ENCODE data around the gene TBX4.
A peak's percentile ranks its signal among the peaks of the same experiment; 100 is the strongest.

TBX4 gene

DNA sequence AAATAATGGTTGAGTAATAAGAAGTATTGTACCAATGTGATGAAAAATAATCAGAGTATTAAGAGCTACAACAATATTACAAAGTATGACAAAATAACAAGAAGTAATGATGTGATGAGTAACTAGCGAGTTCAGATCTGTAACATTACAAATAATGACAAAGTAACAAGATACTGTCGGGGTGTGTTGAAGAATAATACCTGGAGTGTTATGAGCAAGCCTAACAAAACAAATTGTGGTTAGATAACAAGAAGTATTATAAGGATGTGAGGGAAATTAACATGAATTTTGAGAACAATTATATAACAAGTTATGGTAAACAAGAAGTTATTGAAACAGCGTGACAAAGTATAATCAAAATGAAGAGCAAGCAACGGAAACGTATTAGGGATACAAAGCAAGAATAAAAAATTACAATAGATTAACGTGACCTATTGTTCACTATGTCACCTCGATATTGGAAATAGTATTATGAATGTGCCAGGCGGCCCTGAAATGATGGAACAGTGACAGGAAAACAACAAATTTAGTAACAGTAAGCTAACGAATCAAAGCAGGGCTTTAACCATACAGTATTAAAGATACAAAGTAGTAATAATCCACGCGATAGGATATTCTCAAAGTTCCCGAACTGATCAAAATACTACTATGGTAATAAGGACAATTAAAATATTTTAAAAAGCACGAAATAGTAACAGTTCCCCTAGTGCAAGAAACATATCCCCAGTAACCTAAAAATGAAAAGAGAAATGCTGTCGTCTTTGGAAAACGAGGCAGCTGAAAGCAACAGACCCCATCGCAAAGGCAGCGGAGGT is 1.6 kb downstream of the TBX4 start:
- Histone ChIP-seq H3K36me3 (ENCODE audit: control insufficient read depth, insufficient read depth, low read length) (no peaks in the 10 kb centered on the region), H3K9ac (ENCODE audit: low read depth, low read length) (no peak overlapping the region), H3K9me3 (ENCODE audit: control insufficient read depth, insufficient read depth, low read length) (no peaks in the 10 kb centered on the region), H3K27me3 (ENCODE audit: control insufficient read depth, insufficient read depth, low read length) (peaks cover 98% of the 10 kb centered on the region), H3K4me3 (ENCODE audit: low read depth, low read length) (peak overlapping the region; percentile 22), H3K4me1 (ENCODE audit: control insufficient read depth, insufficient read depth, low read length) (peaks cover 8% of the 10 kb centered on the region)

DNA sequence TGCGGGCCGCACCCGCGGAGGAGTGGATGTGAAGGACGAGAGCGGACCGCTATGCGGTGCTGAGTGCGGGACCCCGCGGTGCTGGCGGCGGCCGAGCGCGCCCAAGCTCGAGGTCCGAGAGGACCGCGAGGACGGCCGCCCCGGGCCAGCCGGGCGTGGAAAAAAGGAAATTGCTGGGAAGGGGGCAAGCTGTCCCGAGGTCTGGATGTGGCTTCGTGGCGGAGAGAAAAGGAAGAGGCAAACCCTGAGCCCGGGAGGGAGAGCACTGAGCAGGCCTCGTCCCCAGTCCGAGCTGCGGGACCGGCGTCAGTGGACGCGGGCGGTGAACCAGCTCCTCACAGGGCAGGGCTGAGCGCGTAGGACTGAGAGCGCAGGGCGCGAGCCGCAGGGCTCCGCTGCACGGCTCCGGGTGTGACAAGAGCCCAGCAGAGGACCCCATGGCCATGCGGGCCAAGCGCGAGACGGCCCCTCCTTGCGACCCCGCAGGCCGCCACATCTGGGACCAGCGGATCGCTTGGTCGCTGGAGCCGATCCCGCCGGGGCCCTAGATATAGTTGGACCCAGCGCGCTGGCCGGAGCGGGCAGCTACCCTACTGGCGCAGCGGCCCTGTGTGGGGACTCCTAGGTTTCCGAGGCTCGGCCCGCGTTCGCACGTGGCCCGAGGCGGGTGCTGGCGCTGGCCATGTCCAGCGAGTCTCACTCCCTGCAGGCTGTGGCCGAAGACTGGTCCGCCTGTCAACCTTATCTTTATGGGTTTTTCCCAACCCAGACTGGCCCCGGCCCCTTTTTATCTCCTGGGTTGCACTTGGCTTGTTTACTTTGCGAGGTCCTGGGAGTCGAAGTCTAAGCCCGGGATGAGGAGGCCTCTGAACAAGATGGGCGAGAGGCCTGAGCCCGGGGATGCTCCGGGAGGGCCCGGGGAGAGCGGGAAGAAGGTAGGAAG is 2.4 kb downstream of the TBX4 start:
- Histone ChIP-seq H3K4me1 (ENCODE audit: control insufficient read depth, insufficient read depth, low read length) (peaks cover 8% of the 10 kb centered on the region), H3K36me3 (ENCODE audit: control insufficient read depth, insufficient read depth, low read length) (no peaks in the 10 kb centered on the region), H3K9me3 (ENCODE audit: control insufficient read depth, insufficient read depth, low read length) (no peaks in the 10 kb centered on the region), H3K27me3 (ENCODE audit: control insufficient read depth, insufficient read depth, low read length) (peaks cover 98% of the 10 kb centered on the region), H3K4me3 (ENCODE audit: low read depth, low read length) (peak overlapping the region; percentile 32), H3K9ac (ENCODE audit: low read depth, low read length) (no peak overlapping the region)

DNA sequence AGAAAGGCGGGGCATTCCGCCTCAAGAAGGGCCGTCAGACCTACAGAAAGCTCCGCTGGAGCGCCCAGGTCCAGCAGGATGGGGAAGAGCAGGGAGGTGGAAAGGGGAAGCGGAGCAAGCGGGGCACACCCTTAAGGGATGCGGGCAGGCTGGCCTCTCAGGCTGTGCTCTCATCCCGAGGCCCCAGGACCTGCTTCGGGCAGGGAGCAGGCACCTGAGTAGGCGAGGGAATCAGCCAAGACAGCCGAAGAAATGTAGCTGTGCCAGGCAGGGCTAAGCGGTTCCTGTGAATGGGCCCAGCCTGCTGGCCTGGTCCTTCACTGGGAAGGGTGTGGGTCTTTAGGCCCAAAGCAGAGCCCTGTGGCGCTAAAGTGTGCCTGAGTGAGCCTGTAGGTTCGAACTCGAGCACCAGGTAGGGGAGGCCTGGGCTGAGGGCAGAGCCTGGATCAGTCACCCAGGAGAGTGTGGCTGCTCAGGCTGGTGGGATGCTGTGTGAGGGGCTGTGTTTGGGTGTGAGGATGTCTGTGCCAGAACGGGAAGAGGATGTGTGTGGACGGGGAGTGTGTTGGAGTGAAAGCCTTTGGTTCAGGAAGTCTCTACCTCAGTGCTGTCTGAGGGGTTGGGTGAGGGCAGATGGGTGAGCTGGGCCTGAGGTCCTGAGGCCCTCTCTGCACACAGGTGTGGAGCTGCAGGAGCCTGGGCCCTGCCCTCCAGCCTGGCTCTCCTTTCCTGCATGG is 3.3 kb downstream of the TBX4 start:
- Histone ChIP-seq H3K4me1 (ENCODE audit: control insufficient read depth, insufficient read depth, low read length) (peaks cover 8% of the 10 kb centered on the region), H3K4me3 (ENCODE audit: low read depth, low read length) (peak overlapping the region; percentile 32), H3K36me3 (ENCODE audit: control insufficient read depth, insufficient read depth, low read length) (no peaks in the 10 kb centered on the region), H3K27me3 (ENCODE audit: control insufficient read depth, insufficient read depth, low read length) (peaks cover 98% of the 10 kb centered on the region), H3K9ac (ENCODE audit: low read depth, low read length) (no peak overlapping the region), H3K9me3 (ENCODE audit: control insufficient read depth, insufficient read depth, low read length) (no peaks in the 10 kb centered on the region)

DNA sequence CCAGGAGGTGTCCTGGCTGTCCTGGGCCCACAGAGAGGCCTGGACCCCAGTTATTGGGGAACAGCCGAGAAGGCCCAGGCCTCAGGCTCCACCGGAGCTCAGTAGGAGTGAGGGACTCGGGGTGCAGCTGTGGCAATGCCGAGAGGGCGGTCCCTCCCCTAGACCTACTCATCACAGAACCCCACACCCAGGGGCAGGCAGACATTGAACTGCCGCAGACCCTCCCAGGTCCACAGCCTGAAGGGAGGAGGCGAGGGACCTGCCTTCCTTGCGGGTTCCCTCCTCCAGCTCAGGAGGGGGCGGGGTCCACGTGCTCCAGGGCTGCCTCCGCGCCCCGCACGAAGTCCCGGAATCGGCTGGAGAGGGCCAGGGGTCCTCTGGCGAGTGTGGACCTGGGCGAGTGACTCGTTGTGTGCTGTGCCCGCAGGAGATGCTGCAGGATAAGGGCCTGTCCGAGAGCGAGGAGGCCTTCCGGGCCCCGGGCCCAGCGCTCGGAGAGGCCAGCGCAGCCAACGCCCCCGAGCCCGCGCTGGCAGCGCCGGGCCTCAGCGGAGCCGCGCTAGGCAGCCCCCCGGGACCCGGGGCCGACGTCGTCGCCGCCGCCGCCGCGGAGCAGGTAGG is 3.9 kb downstream of the TBX4 start:
- H3K4me3 ChIP-seq (ENCODE audit: low read depth, low read length): peak overlapping the region; percentile 32
- H3K27me3 ChIP-seq (ENCODE audit: control insufficient read depth, insufficient read depth, low read length): peaks cover 98% of the 10 kb centered on the region
- peaks cover 8% of the 10 kb centered on the region for H3K4me1 ChIP-seq (ENCODE audit: control insufficient read depth, insufficient read depth, low read length)
- no peak overlapping the region for H3K9ac ChIP-seq (ENCODE audit: low read depth, low read length)
- H3K36me3 ChIP-seq (ENCODE audit: control insufficient read depth, insufficient read depth, low read length): no peaks in the 10 kb centered on the region
- H3K9me3 ChIP-seq (ENCODE audit: control insufficient read depth, insufficient read depth, low read length): no peaks in the 10 kb centered on the region

DNA sequence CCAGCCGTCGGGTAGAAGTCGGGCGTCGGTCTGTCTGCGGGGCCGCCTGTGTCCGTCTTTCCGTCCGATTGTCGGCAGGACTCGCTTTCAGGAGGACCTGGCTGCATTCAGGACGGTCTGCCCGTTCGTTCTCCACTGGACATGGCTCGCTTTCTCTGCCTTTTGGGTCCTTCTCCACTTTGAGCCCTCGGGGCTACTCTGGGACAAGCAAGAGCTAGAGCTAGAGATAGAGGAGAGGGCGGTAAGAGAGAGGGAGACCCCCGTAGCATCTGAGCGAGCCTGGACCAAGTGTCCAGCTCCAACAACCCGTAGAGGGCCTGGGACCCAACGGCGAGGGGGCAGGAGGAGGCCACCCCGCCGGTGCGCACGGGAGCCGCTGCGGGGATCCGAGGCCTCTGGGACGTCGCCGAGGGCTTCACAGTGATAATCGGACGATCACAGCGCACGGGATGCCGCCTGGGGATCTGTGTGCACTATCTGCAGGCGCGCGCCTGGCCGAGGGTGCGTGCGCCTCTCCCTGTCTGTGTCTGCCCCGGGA is 4.5 kb downstream of the TBX4 start:
- H3K9ac ChIP-seq (ENCODE audit: low read depth, low read length): no peak overlapping the region
- H3K36me3 ChIP-seq (ENCODE audit: control insufficient read depth, insufficient read depth, low read length): no peaks in the 10 kb centered on the region
- H3K9me3 ChIP-seq (ENCODE audit: control insufficient read depth, insufficient read depth, low read length): no peaks in the 10 kb centered on the region
- H3K4me3 ChIP-seq (ENCODE audit: low read depth, low read length): peak overlapping the region; percentile 37
- peaks cover 98% of the 10 kb centered on the region for H3K27me3 ChIP-seq (ENCODE audit: control insufficient read depth, insufficient read depth, low read length)
- peaks cover 8% of the 10 kb centered on the region for H3K4me1 ChIP-seq (ENCODE audit: control insufficient read depth, insufficient read depth, low read length)

DNA sequence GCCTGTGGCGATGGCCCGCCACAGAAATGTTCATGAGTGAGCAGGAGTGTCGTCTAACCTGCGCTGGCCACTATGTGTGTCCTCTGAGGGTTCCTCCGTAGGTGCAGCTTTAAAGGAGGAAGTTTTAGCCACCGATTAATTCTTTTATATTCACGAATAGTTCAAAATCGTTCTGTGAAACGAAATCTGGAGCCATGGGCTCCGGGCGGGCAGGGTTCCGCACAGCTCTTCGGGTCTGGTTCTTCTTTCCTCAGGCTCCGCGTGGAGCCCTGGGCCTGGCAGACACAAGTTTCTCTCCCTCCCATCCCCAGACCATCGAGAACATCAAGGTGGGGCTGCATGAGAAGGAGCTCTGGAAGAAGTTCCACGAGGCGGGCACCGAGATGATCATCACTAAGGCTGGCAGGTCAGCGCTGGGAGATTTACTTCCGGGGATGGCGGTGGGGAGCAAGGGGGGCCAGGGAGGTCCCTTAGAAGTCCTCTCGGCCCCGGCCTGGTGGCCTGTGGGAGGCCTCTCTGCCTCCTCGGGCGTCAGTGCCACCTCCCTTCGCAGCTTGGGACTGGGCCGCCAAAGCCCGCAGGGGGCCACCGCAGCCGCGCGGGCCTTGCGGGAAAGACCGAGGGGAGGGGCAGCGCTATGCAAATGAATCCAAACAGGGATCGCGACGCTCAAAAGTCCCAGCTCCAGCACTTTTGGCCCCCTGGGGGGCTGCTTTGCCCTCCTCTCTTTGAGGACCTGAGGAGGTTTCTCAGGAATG is 5.2 kb downstream of the TBX4 start:
- H3K27me3 ChIP-seq (ENCODE audit: control insufficient read depth, insufficient read depth, low read length): peaks cover 100% of the 10 kb centered on the region
- H3K36me3 ChIP-seq (ENCODE audit: control insufficient read depth, insufficient read depth, low read length): no peaks in the 10 kb centered on the region
- H3K9ac ChIP-seq (ENCODE audit: low read depth, low read length): no peak overlapping the region
- peaks cover 8% of the 10 kb centered on the region for H3K4me1 ChIP-seq (ENCODE audit: control insufficient read depth, insufficient read depth, low read length)
- no peaks in the 10 kb centered on the region for H3K9me3 ChIP-seq (ENCODE audit: control insufficient read depth, insufficient read depth, low read length)
- H3K4me3 ChIP-seq (ENCODE audit: low read depth, low read length): peak overlapping the region; percentile 37

DNA sequence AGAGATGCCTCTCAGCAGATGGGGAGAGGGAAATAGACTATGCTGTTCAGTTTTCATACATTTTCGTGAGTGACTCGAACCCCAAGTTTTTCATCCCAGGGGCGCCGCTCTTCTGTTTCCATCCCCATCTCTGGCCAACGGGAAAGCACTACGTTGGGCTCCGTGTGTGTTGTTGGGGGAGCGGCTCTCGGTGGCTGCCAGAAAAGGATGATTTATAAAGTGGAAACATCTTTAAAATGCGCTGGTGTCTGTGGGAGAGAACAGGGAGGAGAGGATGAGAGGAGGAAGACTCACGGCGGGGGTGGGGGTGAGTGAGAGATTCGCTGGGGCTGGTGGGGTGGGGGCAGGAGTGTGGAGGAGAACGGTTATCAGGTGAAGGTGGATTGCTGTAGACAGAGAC is 5.8 kb downstream of the TBX4 start:
- Histone ChIP-seq H3K4me3 (ENCODE audit: low read depth, low read length) (peak overlapping the region; percentile 37), H3K27me3 (ENCODE audit: control insufficient read depth, insufficient read depth, low read length) (peaks cover 100% of the 10 kb centered on the region), H3K9me3 (ENCODE audit: control insufficient read depth, insufficient read depth, low read length) (no peaks in the 10 kb centered on the region), H3K9ac (ENCODE audit: low read depth, low read length) (no peak overlapping the region), H3K4me1 (ENCODE audit: control insufficient read depth, insufficient read depth, low read length) (peaks cover 6% of the 10 kb centered on the region), H3K36me3 (ENCODE audit: control insufficient read depth, insufficient read depth, low read length) (no peaks in the 10 kb centered on the region)

DNA sequence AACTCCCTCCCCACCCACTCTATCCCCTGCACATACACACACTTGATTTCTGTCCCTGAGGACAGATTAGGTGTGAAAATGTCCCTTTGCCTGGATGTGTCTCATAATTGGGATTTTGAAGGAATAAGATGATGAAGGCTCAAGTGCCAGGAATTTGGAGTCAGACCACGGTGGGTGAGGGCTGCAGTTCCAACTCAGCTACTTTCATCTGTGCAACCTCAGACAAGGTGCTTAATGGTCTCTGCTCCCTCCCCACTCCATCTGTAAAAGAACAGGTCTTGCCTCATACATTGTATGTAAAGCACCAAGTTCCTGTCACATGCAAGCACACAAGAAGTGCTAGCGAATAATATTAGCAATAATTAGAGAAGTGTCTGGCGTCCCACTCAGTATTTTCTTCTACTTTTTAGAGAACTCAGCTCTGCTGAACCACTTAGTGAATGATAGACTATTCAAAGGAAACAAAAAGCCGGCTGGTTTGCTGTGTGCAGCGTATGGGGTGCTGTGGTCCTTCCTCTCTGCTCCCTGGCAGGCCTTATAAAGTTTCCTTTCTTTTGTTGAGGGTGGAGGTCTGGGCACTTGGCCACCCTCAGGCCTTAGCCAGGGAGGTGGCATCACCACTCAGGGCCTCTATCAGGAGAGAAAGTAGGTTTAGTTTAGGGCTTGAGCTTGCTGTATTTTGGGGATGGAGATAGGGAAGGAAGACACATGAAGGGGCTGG is 6.4 kb downstream of the TBX4 start:
- Histone ChIP-seq H3K9ac (ENCODE audit: low read depth, low read length) (no peak overlapping the region), H3K9me3 (ENCODE audit: control insufficient read depth, insufficient read depth, low read length) (no peaks in the 10 kb centered on the region), H3K27me3 (ENCODE audit: control insufficient read depth, insufficient read depth, low read length) (peaks cover 100% of the 10 kb centered on the region), H3K36me3 (ENCODE audit: control insufficient read depth, insufficient read depth, low read length) (no peaks in the 10 kb centered on the region), H3K4me3 (ENCODE audit: low read depth, low read length) (peak overlapping the region; percentile 37), H3K4me1 (ENCODE audit: control insufficient read depth, insufficient read depth, low read length) (peaks cover 6% of the 10 kb centered on the region)

DNA sequence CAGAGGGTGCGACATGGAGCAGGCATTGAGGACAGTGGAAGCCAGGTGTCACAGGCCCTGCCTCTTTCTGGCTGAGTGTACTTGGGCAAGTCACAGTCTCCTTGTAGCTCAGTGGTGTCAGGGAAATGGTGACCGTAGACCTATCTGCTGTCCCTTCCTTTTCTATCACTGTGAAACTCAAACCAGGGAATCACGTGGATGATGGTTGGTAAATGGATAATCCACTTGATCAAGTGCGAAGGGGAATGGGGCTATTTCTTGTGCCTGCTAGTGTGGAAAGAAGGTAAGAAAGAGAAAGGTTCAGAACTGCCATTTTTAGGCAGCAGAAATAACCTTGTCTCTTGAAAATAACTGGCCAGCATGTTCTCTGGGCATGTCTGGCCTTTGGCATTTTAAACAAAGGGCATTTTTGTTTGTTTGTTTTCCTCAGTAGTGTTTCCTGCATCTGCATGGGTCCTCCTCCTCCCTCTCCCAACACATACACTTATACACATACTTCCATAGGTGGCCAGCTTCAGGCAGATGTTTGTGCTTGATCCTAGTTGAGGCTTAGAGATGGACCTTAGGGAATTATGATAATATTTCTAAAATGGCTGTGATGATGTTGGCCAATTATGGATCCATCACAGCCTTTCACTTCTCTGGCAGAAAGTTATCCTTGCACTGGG is 7.1 kb downstream of the TBX4 start:
- no peaks in the 10 kb centered on the region for H3K36me3 ChIP-seq (ENCODE audit: control insufficient read depth, insufficient read depth, low read length)
- no peak overlapping the region for H3K9ac ChIP-seq (ENCODE audit: low read depth, low read length)
- peaks cover 5% of the 10 kb centered on the region for H3K4me1 ChIP-seq (ENCODE audit: control insufficient read depth, insufficient read depth, low read length)
- peak overlapping the region; percentile 22 for H3K4me3 ChIP-seq (ENCODE audit: low read depth, low read length)
- H3K27me3 ChIP-seq (ENCODE audit: control insufficient read depth, insufficient read depth, low read length): peaks cover 100% of the 10 kb centered on the region
- no peaks in the 10 kb centered on the region for H3K9me3 ChIP-seq (ENCODE audit: control insufficient read depth, insufficient read depth, low read length)

All from iPS-15b (cell line).